ENCODE results near the gene VIPR1.

DNA sequence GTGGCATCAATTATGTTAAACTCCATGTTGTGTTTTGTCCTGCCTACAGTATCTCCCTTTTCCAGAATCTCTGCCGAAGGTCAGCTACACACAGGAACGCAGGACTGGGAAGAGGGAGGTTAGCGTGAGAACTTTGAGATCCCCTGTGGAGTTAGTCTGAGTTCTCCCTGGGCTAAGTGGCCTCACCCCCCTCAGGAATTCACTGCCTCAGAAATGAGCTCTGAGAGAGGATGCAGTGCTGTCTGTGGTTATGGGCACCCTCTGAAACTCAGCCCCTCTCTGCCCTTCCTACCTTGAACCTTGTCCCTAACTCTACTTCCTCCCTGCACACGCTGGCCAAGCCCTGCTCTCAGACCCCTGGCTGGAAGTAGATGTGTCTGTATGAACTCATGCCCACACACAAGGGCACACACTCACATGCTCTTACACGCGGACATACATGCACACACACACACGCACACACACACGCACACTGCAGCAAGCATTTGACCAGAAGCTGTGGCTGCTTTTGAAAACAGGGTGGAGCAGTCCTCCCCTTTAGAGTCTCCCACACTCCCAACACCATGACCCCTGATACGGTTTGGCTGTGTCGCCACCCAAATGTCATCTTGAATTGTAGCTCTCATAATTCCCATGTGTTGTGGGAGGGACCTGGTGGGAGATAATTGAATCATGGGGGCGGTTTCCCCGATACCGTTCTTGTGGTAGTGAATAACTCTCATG is 5.3 kb upstream of the VIPR1 start:
- no peak for TF ChIP-seq CTCF (IDR thresholded peaks at IDR 0.05)
- TF ChIP-seq POLR2A (IDR thresholded peaks at IDR 0.05; ENCODE audit: low read depth), result no peak
